Naive B cell (primary cell): ENCODE measurements around the gene TBC1D3C. TPM values are rescaled to one million over a fixed set of nuclear protein-coding genes. Genes with fewer than 3 reads are reported as not detected.
"Not testable (repeated sequence)": the region's sequence is repeated elsewhere in the genome, so short reads cannot be mapped to it uniquely, and the experiment has no call there.

Source experiments
- ATAC-seq, 2 donors: fragments of 150-1000 bp; cut with Tn5 transposase; 2 replicates each; pipeline ENCODE4 v1.10.0; 2021; ENCODE audit warnings: low read depth in 2 of 2, mild to moderate bottlenecking in 2 of 2, moderate library complexity in 2 of 2
- DNase-seq: peaks from one replicate; pipeline ENCODE4 v3.0.0; 2022
- H3K27ac Mint-ChIP-seq, 6 donors: one replicate each; pipeline ENCODE4 v1.8.0; 2020 to 2022; ENCODE audit warnings: mild to moderate bottlenecking in 6 of 6, mixed read lengths in 6 of 6, moderate library complexity in 5 of 6, inconsistent platforms in 2 of 6
- H3K27me3 Mint-ChIP-seq, 3 donors: one replicate each; pipeline ENCODE4 v1.8.0; 2021 to 2022; ENCODE audit warnings: mixed read lengths in 3 of 3, mild to moderate bottlenecking in 1 of 3
- H3K36me3 Mint-ChIP-seq, 2 donors: one replicate each; pipeline ENCODE4 v1.8.0; 2020 to 2022; ENCODE audit warnings: mixed read lengths in 2 of 2, inconsistent platforms in 1 of 2, mild to moderate bottlenecking in 1 of 2
- H3K4me1 Mint-ChIP-seq, 3 donors: one replicate each; pipeline ENCODE4 v1.8.0; 2020 to 2022; ENCODE audit warnings: mixed read lengths in 3 of 3, inconsistent platforms in 1 of 3, mild to moderate bottlenecking in 1 of 3, moderate library complexity in 1 of 3
- H3K4me3 Mint-ChIP-seq, 8 donors: one replicate each; pipeline ENCODE4 v1.8.0; 2020 to 2022; ENCODE audit warnings: mild to moderate bottlenecking in 8 of 8, mixed read lengths in 8 of 8, moderate library complexity in 8 of 8, inconsistent platforms in 2 of 8
- H3K9me3 Mint-ChIP-seq, 7 donors: one replicate each; pipeline ENCODE4 v1.8.0; 2020 to 2022; ENCODE audit warnings: mixed read lengths in 7 of 7, mild to moderate bottlenecking in 5 of 7, inconsistent platforms in 2 of 7, moderate library complexity in 1 of 7
- polyA plus RNA-seq, 6 donors: library from polyadenylated mRNA; unstranded; fragments of 300-500 nt; fragmentation: Illumina TruSeq; gene quantifications; one replicate each; pipeline ENCODE4 v1.2.3, GENCODE V29; 2021; ENCODE audit warnings: low read depth in 6 of 6

TBC1D3C gene
- not detected for polyA plus RNA-seq

GRCh38 chr17:38068534-38068933 lies at the start of gene TBC1D3C:
TSS of gene TBC1D3C (minus strand) at chr17:38068634. CDS start at chr17:38067066, 1,568 bp downstream.
- not testable (repeated sequence) for H3K9me3 Mint-ChIP-seq, H3K27ac Mint-ChIP-seq, H3K4me3 Mint-ChIP-seq, H3K4me1 Mint-ChIP-seq, H3K27me3 Mint-ChIP-seq, ATAC-seq, DNase-seq, H3K36me3 Mint-ChIP-seq

- DNase-seq, H3K4me3 Mint-ChIP-seq, H3K4me1 Mint-ChIP-seq, H3K36me3 Mint-ChIP-seq, ATAC-seq, H3K27ac Mint-ChIP-seq, H3K27me3 Mint-ChIP-seq, H3K9me3 Mint-ChIP-seq: not testable (repeated sequence)
Observed at GRCh38 chr17:38099262-38099661, 30.8 kb upstream of the TBC1D3C start.

GRCh38 chr17:38094059-38094694 lies 25.7 kb upstream of the TBC1D3C start:
- H3K27me3 Mint-ChIP-seq, ATAC-seq, H3K36me3 Mint-ChIP-seq, DNase-seq, H3K9me3 Mint-ChIP-seq, H3K4me1 Mint-ChIP-seq, H3K27ac Mint-ChIP-seq, H3K4me3 Mint-ChIP-seq: not testable (repeated sequence)

- not testable (repeated sequence) for H3K4me3 Mint-ChIP-seq, ATAC-seq, H3K27me3 Mint-ChIP-seq, DNase-seq, H3K4me1 Mint-ChIP-seq, H3K27ac Mint-ChIP-seq, H3K36me3 Mint-ChIP-seq, H3K9me3 Mint-ChIP-seq
Observed at GRCh38 chr17:38088120-38088519, 19.7 kb upstream of the TBC1D3C start.

DNA sequence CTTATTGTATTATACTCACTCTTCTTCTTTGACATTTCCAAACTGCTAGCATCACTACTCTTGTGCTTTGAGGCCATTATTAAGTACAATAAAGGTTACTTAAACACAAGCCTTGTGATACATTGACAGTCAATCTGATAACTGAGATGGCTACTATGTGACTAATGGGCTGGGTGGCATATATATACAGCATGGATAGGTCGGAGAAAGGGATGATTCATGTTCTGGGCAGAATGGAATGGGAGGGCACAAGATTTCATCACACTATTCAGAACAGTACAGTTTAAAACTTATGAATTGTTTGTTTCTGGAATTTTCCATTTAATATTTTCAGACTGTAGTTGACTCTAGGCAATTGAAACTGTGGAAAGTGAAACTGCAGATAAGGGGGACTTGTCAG lies 18.9 kb upstream of the TBC1D3C start:
- H3K27me3 Mint-ChIP-seq, H3K36me3 Mint-ChIP-seq, H3K4me1 Mint-ChIP-seq, DNase-seq, H3K9me3 Mint-ChIP-seq, H3K4me3 Mint-ChIP-seq, ATAC-seq, H3K27ac Mint-ChIP-seq: not testable (repeated sequence)

Other genes with a start within 250 kb of the TBC1D3C start
- gene TBC1D3K, start 144.2 kb downstream of the TBC1D3C start, polyA plus RNA-seq: not detected
- gene TBC1D3L, start 79.6 kb downstream of the TBC1D3C start, polyA plus RNA-seq: 1 to 10 TPM in 1 of 6 donors, under 1 TPM in 3, not detected in 2; 0.41 to 3.6 (median 0.61) TPM
- not detected for gene TBC1D3D, start 64.7 kb downstream of the TBC1D3C start, polyA plus RNA-seq
- not detected for gene TBC1D3E, start 59.3 kb upstream of the TBC1D3C start, polyA plus RNA-seq
- gene TBC1D3, start 123.9 kb upstream of the TBC1D3C start, polyA plus RNA-seq: not detected
- 10 to 100 TPM; 19.8 to 26.8 (median 24.4) TPM for gene MRPL45, start 228.5 kb upstream of the TBC1D3C start, polyA plus RNA-seq